Astrocyte (in vitro differentiated cells and primary cell): Measurements from ENCODE around the gene KCTD19. TPM values are rescaled to one million over a fixed set of nuclear protein-coding genes. Genes with fewer than 3 reads are reported as not detected.

ENCODE experiments used
- DNase-seq: peaks from one replicate; pipeline ENCODE4 v3.0.0-alpha.2; 2010; ENCODE audit warnings: low read depth
- FAIRE-seq: peaks from 2 replicates; lab custom pipeline; 2011; peaks lifted over from hg19 to GRCh38; lab: Jason Lieb, UNC
- H2AFZ ChIP-seq: 2 replicates; pipeline ENCODE4 v1.6.0; 2012; ENCODE audit warnings: low read depth, low read length, inconsistent platforms
- H3K27ac ChIP-seq: 2 replicates; pipeline ENCODE4 v1.5.1; 2011; ENCODE audit warnings: low read depth, low read length, inconsistent platforms
- H3K27me3 ChIP-seq: 2 replicates; pipeline ENCODE4 v1.6.0; 2011; ENCODE audit warnings: low read length, inconsistent platforms; ENCODE audit not compliant: insufficient read depth
- H3K36me3 ChIP-seq: 2 replicates; pipeline ENCODE4 v1.5.1; 2011; ENCODE audit warnings: low read length, inconsistent platforms; ENCODE audit not compliant: insufficient read depth
- H3K4me1 ChIP-seq: 2 replicates; pipeline ENCODE4 v1.5.1; 2011; ENCODE audit warnings: low read length, inconsistent platforms; ENCODE audit not compliant: insufficient read depth
- H3K4me2 ChIP-seq: 2 replicates; pipeline ENCODE4 v1.6.0; 2012; ENCODE audit warnings: low read length, inconsistent platforms
- H3K4me3 ChIP-seq: 2 replicates; pipeline ENCODE4 v1.5.1; 2011; ENCODE audit warnings: low read depth, mild to moderate bottlenecking, low read length, inconsistent platforms; ENCODE audit not compliant: insufficient read depth
- H3K79me2 ChIP-seq: 2 replicates; pipeline ENCODE4 v1.6.0; 2012; ENCODE audit warnings: mild to moderate bottlenecking, low read length, inconsistent platforms; ENCODE audit not compliant: insufficient read depth
- H3K9ac ChIP-seq: 2 replicates; pipeline ENCODE4 v1.6.0; 2012; ENCODE audit warnings: mild to moderate bottlenecking, low read length, inconsistent platforms
- H3K9me3 ChIP-seq: 2 replicates; pipeline ENCODE4 v1.5.1; 2012; ENCODE audit warnings: low read depth, mild to moderate bottlenecking, low read length, inconsistent platforms; ENCODE audit not compliant: insufficient read depth
- H4K20me1 ChIP-seq: 2 replicates; pipeline ENCODE4 v1.6.0; 2012; ENCODE audit warnings: low read length, inconsistent platforms; ENCODE audit not compliant: insufficient read depth
- H3K27ac Mint-ChIP-seq: one replicate; pipeline ENCODE4 v1.8.0; 2021; ENCODE audit warnings: mild to moderate bottlenecking, mixed read lengths; ENCODE audit not compliant: unreplicated experiment
- H3K27me3 Mint-ChIP-seq: one replicate; pipeline ENCODE4 v1.8.0; 2021; ENCODE audit warnings: low read depth, mixed read lengths; ENCODE audit not compliant: unreplicated experiment
- H3K36me3 Mint-ChIP-seq: one replicate; pipeline ENCODE4 v1.8.0; 2021; ENCODE audit warnings: low read depth, mixed read lengths; ENCODE audit not compliant: unreplicated experiment
- H3K4me1 Mint-ChIP-seq: one replicate; pipeline ENCODE4 v1.8.0; 2021; ENCODE audit warnings: low read depth, mixed read lengths; ENCODE audit not compliant: unreplicated experiment
- H3K4me3 Mint-ChIP-seq: one replicate; pipeline ENCODE4 v1.8.0; 2021; ENCODE audit warnings: mild to moderate bottlenecking, moderate library complexity, mixed read lengths; ENCODE audit not compliant: unreplicated experiment
- H3K9me3 Mint-ChIP-seq: one replicate; pipeline ENCODE4 v1.8.0; 2021; ENCODE audit warnings: mild to moderate bottlenecking, mixed read lengths; ENCODE audit not compliant: unreplicated experiment
- CTCF ChIP-seq: IDR thresholded peaks from 2 replicates; pipeline ENCODE4 v1.5.1; 2011; ENCODE audit warnings: low read depth, mild to moderate bottlenecking, inconsistent platforms, low read length, moderate library complexity; ENCODE audit not compliant: insufficient read depth
- EZH2 ChIP-seq: IDR thresholded peaks from 2 replicates; pipeline ENCODE4 v1.6.1; 2012; ENCODE audit warnings: mild to moderate bottlenecking, low read length, inconsistent platforms; ENCODE audit not compliant: insufficient read depth
- total RNA-seq: library from RNA; stranded (reverse); gene quantifications from 2 replicates; pipeline ENCODE4 v1.2.1, GENCODE V29; 2021

KCTD19 gene
- total RNA-seq, 1 donor from 2014 or later, result not detected

- DNase-seq, result no peak
- Histone ChIP-seq H2AFZ (peak overlapping the region; percentile 34), H3K4me1 (no peaks in the 10 kb centered on the region), H3K36me3 (no peaks in the 10 kb centered on the region), H4K20me1 (no peaks in the 10 kb centered on the region), H3K79me2 (no peaks in the 10 kb centered on the region), H3K27me3 (peaks cover 31% of the 10 kb centered on the region), H3K4me3 (peak overlapping the region; percentile 48), H3K9me3 (no peaks in the 10 kb centered on the region), H3K4me2 (peak overlapping the region; percentile 81), H3K27ac (no peak overlapping the region), H3K9ac (peak overlapping the region; percentile 53)
- no peaks in the 10 kb centered on the region for H3K9me3 Mint-ChIP-seq
- no peak for TF ChIP-seq EZH2
- H3K36me3 Mint-ChIP-seq, result no peaks in the 10 kb centered on the region
- H3K4me3 Mint-ChIP-seq, result peak overlapping the region; percentile 76
- H3K27me3 Mint-ChIP-seq, result peaks cover 46% of the 10 kb centered on the region
- H3K27ac Mint-ChIP-seq, result no peak overlapping the region
- no peak for FAIRE-seq
- H3K4me1 Mint-ChIP-seq, result no peaks in the 10 kb centered on the region
Observed at GRCh38 chr16:67326115-67326471, 448 bp downstream of the KCTD19 start.

GRCh38 chr16:67317853-67318252 is 8.7 kb downstream of the KCTD19 start:
- Mint-ChIP-seq H3K36me3 (peaks cover 2% of the 10 kb centered on the region), H3K4me3 (no peak overlapping the region), H3K27me3 (peaks cover 32% of the 10 kb centered on the region), H3K27ac (no peak overlapping the region), H3K9me3 (no peaks in the 10 kb centered on the region), H3K4me1 (peaks cover 2% of the 10 kb centered on the region)
- Histone ChIP-seq H3K4me3 (no peak overlapping the region), H3K79me2 (no peaks in the 10 kb centered on the region), H3K36me3 (no peaks in the 10 kb centered on the region), H3K4me2 (no peak overlapping the region), H2AFZ (no peak overlapping the region), H3K4me1 (peaks cover 2% of the 10 kb centered on the region), H3K9ac (no peak overlapping the region), H4K20me1 (no peaks in the 10 kb centered on the region), H3K27me3 (peaks cover 11% of the 10 kb centered on the region), H3K9me3 (no peaks in the 10 kb centered on the region), H3K27ac (no peak overlapping the region)
- FAIRE-seq (no peak), DNase-seq (no peak)
- TF ChIP-seq CTCF (no peak), EZH2 (no peak)

GRCh38 chr16:67312719-67313118 is 13.8 kb downstream of the KCTD19 start:
- Mint-ChIP-seq H3K27ac (peak overlapping the region; percentile 47), H3K9me3 (no peaks in the 10 kb centered on the region), H3K4me1 (peaks cover 16% of the 10 kb centered on the region), H3K36me3 (peaks cover 2% of the 10 kb centered on the region), H3K27me3 (peaks cover 18% of the 10 kb centered on the region), H3K4me3 (no peak overlapping the region)
- peak overlapping the region; percentile 60 for H3K4me2 ChIP-seq
- no peaks in the 10 kb centered on the region for H3K36me3 ChIP-seq
- H2AFZ ChIP-seq, result peak overlapping the region; percentile 6
- no peaks in the 10 kb centered on the region for H3K27me3 ChIP-seq
- peaks cover 18% of the 10 kb centered on the region for H3K4me1 ChIP-seq
- TF ChIP-seq CTCF, result no peak
- TF ChIP-seq EZH2, result no peak
- H3K9ac ChIP-seq, result peak overlapping the region; percentile 70
- H4K20me1 ChIP-seq, result no peaks in the 10 kb centered on the region
- no peaks in the 10 kb centered on the region for H3K9me3 ChIP-seq
- H3K79me2 ChIP-seq, result no peaks in the 10 kb centered on the region
- H3K27ac ChIP-seq, result peak overlapping the region; percentile 88
- no peak for DNase-seq
- no peak for FAIRE-seq
- no peak overlapping the region for H3K4me3 ChIP-seq
